HepG2 (cell line): ENCODE results near the gene CENPW. TPM values are rescaled to one million over a fixed set of nuclear protein-coding genes. Genes with fewer than 3 reads are reported as not detected.

Experiments used
- CEBPB ChIP-seq: IDR thresholded peaks from 2 replicates; pipeline ENCODE4 v1.6.1; 2011; ENCODE audit warnings: low read depth, low read length, improper control_type of control experiment, borderline replicate concordance
- HNRNPL ChIP-seq: fragments of 200-400 bp; formaldehyde crosslinking; IDR thresholded peaks from 2 replicates; pipeline ENCODE4 v1.6.1; 2017; ENCODE audit warnings: mild to moderate bottlenecking, low read depth, low read length
- ZNF18 ChIP-seq: sonication (generic); formaldehyde crosslinking; IDR thresholded peaks from 2 replicates; pipeline ENCODE4 v1.8.0; 2022; ENCODE audit warnings: mild to moderate bottlenecking, missing genetic modification reagents; ENCODE audit not compliant: insufficient replicate concordance
- ZNF576 ChIP-seq: sonication (generic); formaldehyde crosslinking; IDR thresholded peaks from 2 replicates; pipeline ENCODE4 v1.4.0; 2020; ENCODE audit warnings: mild to moderate bottlenecking, missing genetic modification reagents
- polyA plus RNA-seq, 8 experiments: library from polyadenylated mRNA; depleted of rRNA in 3 of 8; stranded (reverse) in 7 of 8; unstranded in 1 of 8; fragments of >200 nt; fragmentation: Illumina TruSeq in 4 of 8; extraction: Trizol in 4 of 8; gene quantifications; 2 replicates each; pipeline versions ENCODE4 v1.2.1 to v1.2.3, GENCODE V29; 2011 to 2016; ENCODE audit warnings: low read depth in 4 of 8, missing spikeins in 1 of 8, mixed read lengths in 1 of 8; ENCODE audit not compliant: insufficient read depth in 1 of 8
- total RNA-seq, 5 experiments: library from RNA; depleted of rRNA; stranded (reverse); fragments of >200 nt; fragmentation: Illumina TruSeq; extraction: Trizol; gene quantifications; 2 replicates each; pipeline ENCODE4 v1.2.3, GENCODE V29; 2016; ENCODE audit warnings: low read depth in 1 of 5
- TF ChIP-seq, protein P1 (sequence below): sonication (generic); formaldehyde crosslinking; conservative IDR thresholded peaks from 2 replicates; pipeline ENCODE4 v1.5.0; 2020; ENCODE audit warnings: missing genetic modification reagents
- TF ChIP-seq, protein P2 (sequence below): sonication (generic); formaldehyde crosslinking; IDR thresholded peaks from 2 replicates; pipeline ENCODE4 v1.4.0; 2020; ENCODE audit warnings: missing genetic modification reagents

CENPW gene
- total and polyA plus RNA-seq, 2 of the 13 experiments (the other 11 are each of a cell fraction or from before 2014, with no cell fraction given): 8.6 to 94.7 TPM

GRCh38 chr6:126377594-126378153 lies 37.8 kb downstream of the CENPW start (continued):
- TF ChIP-seq, protein P1, sequence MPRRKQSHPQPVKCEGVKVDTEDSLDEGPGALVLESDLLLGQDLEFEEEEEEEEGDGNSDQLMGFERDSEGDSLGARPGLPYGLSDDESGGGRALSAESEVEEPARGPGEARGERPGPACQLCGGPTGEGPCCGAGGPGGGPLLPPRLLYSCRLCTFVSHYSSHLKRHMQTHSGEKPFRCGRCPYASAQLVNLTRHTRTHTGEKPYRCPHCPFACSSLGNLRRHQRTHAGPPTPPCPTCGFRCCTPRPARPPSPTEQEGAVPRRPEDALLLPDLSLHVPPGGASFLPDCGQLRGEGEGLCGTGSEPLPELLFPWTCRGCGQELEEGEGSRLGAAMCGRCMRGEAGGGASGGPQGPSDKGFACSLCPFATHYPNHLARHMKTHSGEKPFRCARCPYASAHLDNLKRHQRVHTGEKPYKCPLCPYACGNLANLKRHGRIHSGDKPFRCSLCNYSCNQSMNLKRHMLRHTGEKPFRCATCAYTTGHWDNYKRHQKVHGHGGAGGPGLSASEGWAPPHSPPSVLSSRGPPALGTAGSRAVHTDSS: no peak
- TF ChIP-seq ZNF576 (CRISPR knock-in tag) (no peak), HNRNPL (no peak), ZNF18 (peak; percentile 47), CEBPB (peak; percentile 19; the same call in 1 of the 2 replicates)
- TF ChIP-seq, protein P2, sequence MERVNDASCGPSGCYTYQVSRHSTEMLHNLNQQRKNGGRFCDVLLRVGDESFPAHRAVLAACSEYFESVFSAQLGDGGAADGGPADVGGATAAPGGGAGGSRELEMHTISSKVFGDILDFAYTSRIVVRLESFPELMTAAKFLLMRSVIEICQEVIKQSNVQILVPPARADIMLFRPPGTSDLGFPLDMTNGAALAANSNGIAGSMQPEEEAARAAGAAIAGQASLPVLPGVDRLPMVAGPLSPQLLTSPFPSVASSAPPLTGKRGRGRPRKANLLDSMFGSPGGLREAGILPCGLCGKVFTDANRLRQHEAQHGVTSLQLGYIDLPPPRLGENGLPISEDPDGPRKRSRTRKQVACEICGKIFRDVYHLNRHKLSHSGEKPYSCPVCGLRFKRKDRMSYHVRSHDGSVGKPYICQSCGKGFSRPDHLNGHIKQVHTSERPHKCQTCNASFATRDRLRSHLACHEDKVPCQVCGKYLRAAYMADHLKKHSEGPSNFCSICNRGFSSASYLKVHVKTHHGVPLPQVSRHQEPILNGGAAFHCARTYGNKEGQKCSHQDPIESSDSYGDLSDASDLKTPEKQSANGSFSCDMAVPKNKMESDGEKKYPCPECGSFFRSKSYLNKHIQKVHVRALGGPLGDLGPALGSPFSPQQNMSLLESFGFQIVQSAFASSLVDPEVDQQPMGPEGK: 0 out of 2 replicates have a peak, but pooled peaks have one; percentile 26
- TF ChIP-seq, all 625 proteins: peak for 6
